NCI-H1694 (cell line): Measurements from ENCODE around the gene GPR139.

Experiments used
- DNase-seq: peaks from one replicate; lab custom pipeline; 2025; lab: John Stamatoyannopoulos, UW

The GPR139 gene

GRCh38 chr16:20073203-20074098 lies at the start of gene GPR139:
Gene GPR139, minus strand, starts transcription at chr16:20073890. Its CDS starts 274 bp downstream, at chr16:20073616.
- DNase-seq: no peak

GRCh38 chr16:20122011-20122410 lies 48.3 kb upstream of the GPR139 start:
- DNase-seq: no peak

GRCh38 chr16:20114356-20114755 lies 40.7 kb upstream of the GPR139 start:
- DNase-seq: no peak

- DNase-seq: no peak
Observed at GRCh38 chr16:20111143-20111542, 37.5 kb upstream of the GPR139 start.

GRCh38 chr16:20107083-20107482 lies 33.4 kb upstream of the GPR139 start:
- no peak for DNase-seq

GRCh38 chr16:20104563-20105183 lies 31.0 kb upstream of the GPR139 start:
- DNase-seq: no peak

- no peak for DNase-seq
Observed at GRCh38 chr16:20102521-20102920, 28.8 kb upstream of the GPR139 start.

GRCh38 chr16:20102021-20102420 lies 28.3 kb upstream of the GPR139 start:
- DNase-seq: no peak

GRCh38 chr16:20099375-20099774 lies 25.7 kb upstream of the GPR139 start:
- no peak for DNase-seq

- DNase-seq: no peak
Observed at GRCh38 chr16:20094157-20094556, 20.5 kb upstream of the GPR139 start.

GRCh38 chr16:20089246-20089965 lies 15.7 kb upstream of the GPR139 start:
- no peak for DNase-seq

GRCh38 chr16:20084624-20085226 lies 11.0 kb upstream of the GPR139 start:
- DNase-seq: no peak

- no peak for DNase-seq
Observed at GRCh38 chr16:20079106-20079505, 5.4 kb upstream of the GPR139 start.

GRCh38 chr16:20075243-20075642 lies 1.6 kb upstream of the GPR139 start:
- DNase-seq: no peak

- no peak for DNase-seq
Observed at GRCh38 chr16:20074099-20074991, 655 bp upstream of the GPR139 start.

GRCh38 chr16:20072874-20073202 lies 852 bp downstream of the GPR139 start:
- DNase-seq: no peak

- no peak for DNase-seq
Observed at GRCh38 chr16:20072146-20072873, 1.4 kb downstream of the GPR139 start.

- no peak for DNase-seq
Observed at GRCh38 chr16:20064931-20065330, 8.8 kb downstream of the GPR139 start.

- DNase-seq: no peak
Observed at GRCh38 chr16:20064520-20064919, 9.2 kb downstream of the GPR139 start.

- no peak for DNase-seq
Observed at GRCh38 chr16:20061132-20061531, 12.6 kb downstream of the GPR139 start.

GRCh38 chr16:20056436-20056835 lies 17.3 kb downstream of the GPR139 start:
- no peak for DNase-seq
